ENCODE results near the gene RNF208. TPM values are rescaled to one million over a fixed set of nuclear protein-coding genes. Genes with fewer than 3 reads are reported as not detected.
A peak's percentile ranks its signal among the peaks of the same experiment; 100 is the strongest.

RNF208 gene
- total RNA-seq, 1 donor from 2014 or later = 4.3 TPM

- no peak overlapping the region for H3K4me3 Mint-ChIP-seq (ENCODE audit: unreplicated experiment)
- no peaks in the 10 kb centered on the region for H3K9me3 ChIP-seq (ENCODE audit: insufficient read depth, low read depth, low read length)
- H3K9ac ChIP-seq (ENCODE audit: low read length) = no peak overlapping the region
- H3K4me3 ChIP-seq (ENCODE audit: insufficient read depth, low read depth, low read length) = no peak overlapping the region
- H3K9me3 Mint-ChIP-seq (ENCODE audit: unreplicated experiment) = no peaks in the 10 kb centered on the region
- H3K4me2 ChIP-seq (ENCODE audit: low read length) = no peak overlapping the region
- peaks cover 76% of the 10 kb centered on the region for H3K79me2 ChIP-seq (ENCODE audit: insufficient read depth, low read length)
- H3K27ac Mint-ChIP-seq (ENCODE audit: unreplicated experiment) = no peak overlapping the region
- H3K27me3 Mint-ChIP-seq (ENCODE audit: low read depth, unreplicated experiment) = no peaks in the 10 kb centered on the region
- H3K4me1 Mint-ChIP-seq (ENCODE audit: low read depth, unreplicated experiment) = peaks cover 14% of the 10 kb centered on the region
- no peak for FAIRE-seq
- no peak overlapping the region for H2AFZ ChIP-seq (ENCODE audit: low read depth, low read length)
- no peak for DNase-seq (ENCODE audit: low read depth)
- H3K36me3 ChIP-seq (ENCODE audit: insufficient read depth, low read length) = no peaks in the 10 kb centered on the region
- H3K27ac ChIP-seq (ENCODE audit: low read depth, low read length) = no peak overlapping the region
- H3K36me3 Mint-ChIP-seq (ENCODE audit: low read depth, unreplicated experiment) = peaks cover under 1% of the 10 kb centered on the region
- H4K20me1 ChIP-seq (ENCODE audit: insufficient read depth, low read length) = peaks cover 78% of the 10 kb centered on the region
- no peak for TF ChIP-seq EZH2 (IDR thresholded peaks at IDR 0.05; ENCODE audit: insufficient read depth, low read length)
- no peak for TF ChIP-seq CTCF (IDR thresholded peaks at IDR 0.05; ENCODE audit: insufficient read depth, low read depth, low read length)
- no peaks in the 10 kb centered on the region for H3K27me3 ChIP-seq (ENCODE audit: insufficient read depth, low read length)
- peaks cover 19% of the 10 kb centered on the region for H3K4me1 ChIP-seq (ENCODE audit: insufficient read depth, low read length)
Measured at GRCh38 chr9:137191691-137192447, 30.2 kb downstream of the RNF208 start.

- Mint-ChIP-seq H3K36me3 (ENCODE audit: low read depth, unreplicated experiment) (peaks cover 5% of the 10 kb centered on the region), H3K9me3 (ENCODE audit: unreplicated experiment) (no peaks in the 10 kb centered on the region), H3K4me3 (ENCODE audit: unreplicated experiment) (peak overlapping the region; percentile 77), H3K27ac (ENCODE audit: unreplicated experiment) (no peak overlapping the region), H3K4me1 (ENCODE audit: low read depth, unreplicated experiment) (peaks cover 21% of the 10 kb centered on the region), H3K27me3 (ENCODE audit: low read depth, unreplicated experiment) (no peaks in the 10 kb centered on the region)
- H3K27ac ChIP-seq (ENCODE audit: low read depth, low read length) = no peak overlapping the region
- no peaks in the 10 kb centered on the region for H3K36me3 ChIP-seq (ENCODE audit: insufficient read depth, low read length)
- no peak overlapping the region for H3K9ac ChIP-seq (ENCODE audit: low read length)
- TF ChIP-seq EZH2 (IDR thresholded peaks at IDR 0.05; ENCODE audit: insufficient read depth, low read length) (no peak), CTCF (IDR thresholded peaks at IDR 0.05; ENCODE audit: insufficient read depth, low read depth, low read length) (no peak)
- H3K27me3 ChIP-seq (ENCODE audit: insufficient read depth, low read length) = no peaks in the 10 kb centered on the region
- H3K4me1 ChIP-seq (ENCODE audit: insufficient read depth, low read length) = peaks cover 19% of the 10 kb centered on the region
- no peak for FAIRE-seq
- H3K9me3 ChIP-seq (ENCODE audit: insufficient read depth, low read depth, low read length) = no peaks in the 10 kb centered on the region
- H2AFZ ChIP-seq (ENCODE audit: low read depth, low read length) = no peak overlapping the region
- H3K79me2 ChIP-seq (ENCODE audit: insufficient read depth, low read length) = peaks cover 78% of the 10 kb centered on the region
- no peak overlapping the region for H3K4me3 ChIP-seq (ENCODE audit: insufficient read depth, low read depth, low read length)
- no peak for DNase-seq (ENCODE audit: low read depth)
- H3K4me2 ChIP-seq (ENCODE audit: low read length) = no peak overlapping the region
- peaks cover 80% of the 10 kb centered on the region for H4K20me1 ChIP-seq (ENCODE audit: insufficient read depth, low read length)
Measured at GRCh38 chr9:137191245-137191644, 30.8 kb downstream of the RNF208 start.

GRCh38 chr9:137190315-137190856 lies 31.7 kb downstream of the RNF208 start:
- Mint-ChIP-seq H3K9me3 (ENCODE audit: unreplicated experiment) (no peaks in the 10 kb centered on the region), H3K27me3 (ENCODE audit: low read depth, unreplicated experiment) (no peaks in the 10 kb centered on the region), H3K4me1 (ENCODE audit: low read depth, unreplicated experiment) (peaks cover 20% of the 10 kb centered on the region), H3K4me3 (ENCODE audit: unreplicated experiment) (peak overlapping the region; percentile 95), H3K27ac (ENCODE audit: unreplicated experiment) (peak overlapping the region; percentile 26), H3K36me3 (ENCODE audit: low read depth, unreplicated experiment) (peaks cover 7% of the 10 kb centered on the region)
- H3K4me1 ChIP-seq (ENCODE audit: insufficient read depth, low read length) = peaks cover 19% of the 10 kb centered on the region
- peaks cover 81% of the 10 kb centered on the region for H3K79me2 ChIP-seq (ENCODE audit: insufficient read depth, low read length)
- H3K4me2 ChIP-seq (ENCODE audit: low read length) = peak overlapping the region; percentile 99
- H4K20me1 ChIP-seq (ENCODE audit: insufficient read depth, low read length) = peaks cover 80% of the 10 kb centered on the region
- DNase-seq (ENCODE audit: low read depth) (no peak), FAIRE-seq (no peak)
- no peak overlapping the region for H2AFZ ChIP-seq (ENCODE audit: low read depth, low read length)
- H3K4me3 ChIP-seq (ENCODE audit: insufficient read depth, low read depth, low read length) = no peak overlapping the region
- no peaks in the 10 kb centered on the region for H3K36me3 ChIP-seq (ENCODE audit: insufficient read depth, low read length)
- TF ChIP-seq EZH2 (IDR thresholded peaks at IDR 0.05; ENCODE audit: insufficient read depth, low read length) (no peak), CTCF (IDR thresholded peaks at IDR 0.05; ENCODE audit: insufficient read depth, low read depth, low read length) (no peak)
- H3K27ac ChIP-seq (ENCODE audit: low read depth, low read length) = no peak overlapping the region
- H3K27me3 ChIP-seq (ENCODE audit: insufficient read depth, low read length) = no peaks in the 10 kb centered on the region
- H3K9ac ChIP-seq (ENCODE audit: low read length) = peak overlapping the region; percentile 93
- no peaks in the 10 kb centered on the region for H3K9me3 ChIP-seq (ENCODE audit: insufficient read depth, low read depth, low read length)
